Retinal pigment epithelial cell (primary cell): ENCODE measurements around the gene CD82.
"Not testable (repeated sequence)": the region's sequence is repeated elsewhere in the genome, so short reads cannot be mapped to it uniquely, and the experiment has no call there.

Experiments used
- DNase-seq: peaks from one replicate; pipeline ENCODE4 v3.0.0-alpha.2; 2010; ENCODE audit warnings: low read depth
- H3K4me3 ChIP-seq: 2 replicates; pipeline ENCODE4 v1.5.1; 2011; ENCODE audit warnings: mild to moderate bottlenecking, low read length, control low read depth, moderate library complexity
- CTCF ChIP-seq: conservative IDR thresholded peaks from 2 replicates; pipeline ENCODE4 v1.5.1; 2011; ENCODE audit warnings: low read depth, low read length, control low read depth, inconsistent platforms

CD82 gene

GRCh38 chr11:44555031-44555800 is 10.2 kb upstream of the CD82 start:
- no peak for DNase-seq
- H3K4me3 ChIP-seq, result no peak overlapping the region
- no peak for TF ChIP-seq CTCF

- peak; percentile 82 for TF ChIP-seq CTCF
- H3K4me3 ChIP-seq, result no peak overlapping the region
- no peak for DNase-seq
These were observed 8.6 kb upstream of the CD82 start for GRCh38 chr11:44556735-44557409.

- TF ChIP-seq CTCF, result no peak
- no peak for DNase-seq
- H3K4me3 ChIP-seq, result no peak overlapping the region
These were observed 8.0 kb upstream of the CD82 start for GRCh38 chr11:44557464-44557863.

- TF ChIP-seq CTCF, result no peak
- no peak for DNase-seq
- H3K4me3 ChIP-seq, result no peak overlapping the region
These were observed 6.1 kb upstream of the CD82 start for GRCh38 chr11:44559207-44559939.

- DNase-seq, H3K4me3 ChIP-seq: not testable (repeated sequence)
These were observed 5.5 kb upstream of the CD82 start for GRCh38 chr11:44559940-44560300.

GRCh38 chr11:44561275-44561805 is 4.1 kb upstream of the CD82 start:
- no peak for DNase-seq
- H3K4me3 ChIP-seq, result no peak overlapping the region
- TF ChIP-seq CTCF, result no peak

GRCh38 chr11:44561964-44562734 is 3.3 kb upstream of the CD82 start:
- DNase-seq, result no peak
- no peak for TF ChIP-seq CTCF
- no peak overlapping the region for H3K4me3 ChIP-seq
